ENCODE results near the gene MAP3K4. TPM values are rescaled to one million over a fixed set of nuclear protein-coding genes. Genes with fewer than 3 reads are reported as not detected.

The MAP3K4 gene
- total and polyA plus RNA-seq, 9 donors, result 17.3 to 29.1 (median 19.5) TPM

DNA sequence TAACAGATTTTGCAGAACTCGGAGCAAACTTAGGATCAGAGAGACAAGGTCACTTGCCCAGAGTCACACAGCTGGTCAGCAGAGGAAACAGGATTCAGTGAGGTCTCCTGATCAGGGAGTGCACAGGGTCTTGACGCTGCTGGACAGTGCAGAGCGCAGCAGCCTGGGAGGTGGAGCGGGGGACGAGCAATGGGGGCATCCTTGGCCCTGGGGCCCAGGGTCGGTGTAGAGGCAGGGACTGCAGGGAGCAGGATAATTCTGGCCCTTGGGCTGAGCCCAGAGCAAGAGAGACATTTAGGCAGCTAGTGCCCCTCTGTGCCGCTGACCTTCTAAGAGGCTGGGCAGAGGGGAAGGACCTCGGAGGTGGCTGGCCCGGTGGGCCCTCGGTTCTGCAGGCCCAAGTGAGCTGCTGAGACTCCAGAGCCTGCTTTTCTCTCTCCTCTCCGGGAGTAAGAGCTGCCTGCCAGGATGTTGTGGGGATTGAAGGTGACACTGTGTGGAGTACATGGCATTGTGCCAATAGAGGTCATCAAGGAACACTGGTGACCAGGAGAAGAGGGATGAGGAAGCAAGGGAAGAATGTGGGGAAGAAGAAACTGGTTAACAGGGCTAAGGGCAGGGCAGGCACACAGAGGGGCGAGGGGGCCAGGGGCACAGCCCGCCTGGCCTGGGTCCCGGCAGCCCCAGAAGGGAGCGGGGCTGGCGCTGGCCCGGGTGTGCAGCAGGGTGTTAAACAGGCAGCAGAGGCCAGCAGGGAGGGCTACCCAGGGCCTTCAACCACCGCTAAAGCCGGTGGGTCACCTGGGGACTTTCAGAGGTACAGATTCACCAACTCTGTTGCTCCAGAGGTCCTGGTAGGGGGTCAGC, 160.3 kb downstream of the MAP3K4 start:
- Histone ChIP-seq H3K27me3 (ENCODE audit: control insufficient read depth, insufficient read depth, low read length) (no peaks in the 10 kb centered on the region), H3K27ac (ENCODE audit: low read length) (no peak overlapping the region), H3K4me3 (ENCODE audit: low read length) (no peak overlapping the region), H3K36me3 (ENCODE audit: control insufficient read depth, insufficient read depth, low read length) (peaks cover 41% of the 10 kb centered on the region), H3K9me3 (replicated peaks; ENCODE audit: control insufficient read depth, low read depth, low read length) (no peaks in the 10 kb centered on the region), H3K4me1 (ENCODE audit: control insufficient read depth, insufficient read depth, low read length) (no peaks in the 10 kb centered on the region)
- 91% methylated on average over 17 of the region's 19 CpGs for WGBS (ENCODE audit: insufficient coverage)
- no peak for DNase-seq

DNA sequence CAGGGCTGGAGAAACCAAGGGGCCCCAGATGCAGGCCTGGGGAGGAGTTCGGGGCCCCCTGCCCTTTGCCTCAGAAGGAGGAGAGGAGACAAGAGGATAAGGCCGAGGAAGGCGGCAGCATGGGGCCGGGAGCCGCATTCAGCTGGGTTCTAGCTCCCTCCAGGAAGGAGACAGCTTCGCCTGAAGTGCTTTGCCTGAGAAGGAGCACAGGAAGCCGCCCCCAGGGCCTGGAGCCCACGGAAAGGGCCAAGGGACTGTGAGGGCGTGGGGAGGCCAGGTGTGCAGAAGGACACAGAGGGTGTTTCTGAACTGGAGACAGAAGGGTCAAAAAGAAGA, 160.9 kb downstream of the MAP3K4 start:
- DNase-seq, result no peak
- Histone ChIP-seq H3K4me3 (ENCODE audit: low read length) (no peak overlapping the region), H3K4me1 (ENCODE audit: control insufficient read depth, insufficient read depth, low read length) (no peaks in the 10 kb centered on the region), H3K9me3 (replicated peaks; ENCODE audit: control insufficient read depth, low read depth, low read length) (no peaks in the 10 kb centered on the region), H3K27me3 (ENCODE audit: control insufficient read depth, insufficient read depth, low read length) (no peaks in the 10 kb centered on the region), H3K36me3 (ENCODE audit: control insufficient read depth, insufficient read depth, low read length) (peaks cover 38% of the 10 kb centered on the region), H3K27ac (ENCODE audit: low read length) (no peak overlapping the region)
- WGBS (ENCODE audit: insufficient coverage), result 79% methylated on average over 9 of the region's 9 CpGs

DNA sequence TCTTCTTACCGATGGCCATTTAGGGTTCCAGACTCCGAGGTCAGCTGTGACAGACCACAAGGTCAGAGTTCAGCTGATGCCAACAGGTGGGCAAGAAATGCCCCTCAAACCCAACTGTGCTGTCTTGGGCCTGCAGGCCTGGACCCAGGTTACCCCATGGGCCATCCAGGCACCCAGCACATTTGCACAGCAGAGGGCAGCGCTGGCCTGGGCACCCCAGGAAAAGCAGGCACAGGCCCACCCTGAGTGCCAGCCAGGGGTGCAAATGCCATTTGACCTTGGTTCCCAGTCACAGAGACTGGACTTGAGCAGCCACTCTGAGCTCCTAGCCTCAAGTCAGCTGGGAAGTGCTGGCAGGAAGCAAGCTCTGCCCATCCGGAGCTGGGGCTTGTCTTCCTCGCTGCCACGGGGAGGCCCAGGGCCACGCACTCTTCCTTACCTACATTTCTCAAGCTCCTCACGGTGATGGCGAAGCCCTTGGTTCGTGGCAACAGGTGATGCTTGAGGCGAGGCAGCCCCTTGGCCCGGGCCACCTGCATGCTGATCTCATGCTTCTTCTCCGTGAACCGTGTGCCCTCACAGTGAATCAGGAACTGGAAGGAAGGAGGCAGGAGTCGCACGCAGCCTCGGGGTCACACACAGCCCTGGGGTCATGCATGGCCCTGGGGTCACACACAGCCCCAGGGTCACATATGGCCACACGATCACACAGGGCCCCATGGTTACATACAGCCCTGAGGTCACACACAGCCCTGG, 161.5 kb downstream of the MAP3K4 start:
- Histone ChIP-seq H3K27ac (ENCODE audit: low read length) (no peak overlapping the region), H3K36me3 (ENCODE audit: control insufficient read depth, insufficient read depth, low read length) (peaks cover 38% of the 10 kb centered on the region), H3K4me3 (ENCODE audit: low read length) (no peak overlapping the region), H3K27me3 (ENCODE audit: control insufficient read depth, insufficient read depth, low read length) (no peaks in the 10 kb centered on the region), H3K4me1 (ENCODE audit: control insufficient read depth, insufficient read depth, low read length) (no peaks in the 10 kb centered on the region), H3K9me3 (replicated peaks; ENCODE audit: control insufficient read depth, low read depth, low read length) (no peaks in the 10 kb centered on the region)
- DNase-seq, result no peak
- 95% methylated on average over 15 of the region's 18 CpGs for WGBS (ENCODE audit: insufficient coverage)

DNA sequence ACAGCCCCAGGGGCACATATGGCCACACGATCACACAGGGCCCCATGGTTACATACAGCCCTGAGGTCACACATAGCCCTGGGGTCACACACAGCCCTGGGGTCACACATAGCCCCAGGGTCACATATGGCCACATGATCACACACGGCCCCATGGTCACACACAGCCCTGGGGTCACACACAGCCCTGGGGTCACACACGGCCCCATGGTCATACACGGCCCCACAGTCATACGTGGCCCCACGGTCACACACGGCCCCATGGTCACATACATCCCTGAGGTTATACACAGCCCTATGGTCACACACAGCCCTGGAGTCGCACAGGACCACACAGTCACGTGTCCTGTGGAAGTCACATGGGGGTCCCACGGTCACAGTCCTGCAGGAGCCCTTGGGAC, 162.2 kb downstream of the MAP3K4 start:
- Histone ChIP-seq H3K4me3 (ENCODE audit: low read length) (no peak overlapping the region), H3K36me3 (ENCODE audit: control insufficient read depth, insufficient read depth, low read length) (peaks cover 37% of the 10 kb centered on the region), H3K27me3 (ENCODE audit: control insufficient read depth, insufficient read depth, low read length) (no peaks in the 10 kb centered on the region), H3K27ac (ENCODE audit: low read length) (no peak overlapping the region), H3K4me1 (ENCODE audit: control insufficient read depth, insufficient read depth, low read length) (no peaks in the 10 kb centered on the region), H3K9me3 (replicated peaks; ENCODE audit: control insufficient read depth, low read depth, low read length) (no peaks in the 10 kb centered on the region)
- no peak for DNase-seq
- WGBS (ENCODE audit: insufficient coverage), result 91% methylated on average over 10 of the region's 10 CpGs

DNA sequence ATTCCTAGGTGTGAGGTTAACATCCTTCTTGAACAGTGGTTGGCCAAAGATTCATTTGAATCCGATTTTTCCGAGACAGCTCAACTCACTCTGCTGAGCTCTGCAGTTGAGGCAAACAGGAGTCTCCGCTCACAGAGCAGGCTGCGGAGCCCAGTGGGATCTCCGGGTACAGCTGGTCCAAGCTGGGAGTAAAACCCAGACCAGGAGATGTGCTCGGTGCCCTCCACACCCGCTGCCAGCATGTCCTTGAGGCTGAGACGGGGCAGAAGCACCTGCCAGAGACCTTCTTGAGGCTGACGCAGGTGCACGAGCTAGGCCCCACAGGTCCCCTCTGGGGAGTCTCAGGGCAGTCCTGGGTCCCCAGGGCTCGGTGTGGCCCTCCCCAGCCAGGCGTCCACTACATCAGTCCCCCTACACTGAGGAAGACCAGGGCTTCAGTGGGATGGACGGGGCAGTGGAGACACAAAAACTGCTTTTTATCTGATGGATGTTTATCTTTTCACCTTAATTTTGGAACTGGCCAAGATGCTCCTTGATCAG, 163.3 kb downstream of the MAP3K4 start:
- Histone ChIP-seq H3K36me3 (ENCODE audit: control insufficient read depth, insufficient read depth, low read length) (peaks cover 39% of the 10 kb centered on the region), H3K4me1 (ENCODE audit: control insufficient read depth, insufficient read depth, low read length) (no peaks in the 10 kb centered on the region), H3K9me3 (replicated peaks; ENCODE audit: control insufficient read depth, low read depth, low read length) (no peaks in the 10 kb centered on the region), H3K27ac (ENCODE audit: low read length) (no peak overlapping the region), H3K4me3 (ENCODE audit: low read length) (no peak overlapping the region), H3K27me3 (ENCODE audit: control insufficient read depth, insufficient read depth, low read length) (no peaks in the 10 kb centered on the region)
- no peak for DNase-seq
- WGBS (ENCODE audit: insufficient coverage), result 90% methylated on average over 10 of the region's 13 CpGs

DNA sequence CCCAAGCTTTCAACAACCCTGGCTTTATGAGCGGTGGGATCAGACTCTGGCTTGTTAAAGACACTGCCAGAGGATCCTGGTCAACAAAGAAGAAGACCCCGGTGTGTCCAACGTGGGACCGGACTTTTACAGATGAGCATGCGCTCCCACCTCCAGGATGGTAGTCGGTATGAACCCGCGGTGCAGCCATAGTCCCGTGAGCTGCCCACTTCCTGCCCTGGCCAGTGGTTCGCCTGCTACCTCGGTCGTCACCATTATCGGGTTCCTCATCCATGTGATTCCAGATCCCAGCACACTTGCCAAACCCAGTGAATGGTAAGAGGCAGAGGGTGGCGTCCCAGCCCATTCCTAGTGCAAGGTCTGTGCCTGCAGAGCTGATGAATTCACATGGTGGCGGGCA, 169.6 kb downstream of the MAP3K4 start:
- Histone ChIP-seq H3K9me3 (replicated peaks; ENCODE audit: control insufficient read depth, low read depth, low read length) (no peaks in the 10 kb centered on the region), H3K36me3 (ENCODE audit: control insufficient read depth, insufficient read depth, low read length) (peaks cover 33% of the 10 kb centered on the region)
- WGBS (ENCODE audit: insufficient coverage), result 96% methylated on average over 14 of the region's 15 CpGs

DNA sequence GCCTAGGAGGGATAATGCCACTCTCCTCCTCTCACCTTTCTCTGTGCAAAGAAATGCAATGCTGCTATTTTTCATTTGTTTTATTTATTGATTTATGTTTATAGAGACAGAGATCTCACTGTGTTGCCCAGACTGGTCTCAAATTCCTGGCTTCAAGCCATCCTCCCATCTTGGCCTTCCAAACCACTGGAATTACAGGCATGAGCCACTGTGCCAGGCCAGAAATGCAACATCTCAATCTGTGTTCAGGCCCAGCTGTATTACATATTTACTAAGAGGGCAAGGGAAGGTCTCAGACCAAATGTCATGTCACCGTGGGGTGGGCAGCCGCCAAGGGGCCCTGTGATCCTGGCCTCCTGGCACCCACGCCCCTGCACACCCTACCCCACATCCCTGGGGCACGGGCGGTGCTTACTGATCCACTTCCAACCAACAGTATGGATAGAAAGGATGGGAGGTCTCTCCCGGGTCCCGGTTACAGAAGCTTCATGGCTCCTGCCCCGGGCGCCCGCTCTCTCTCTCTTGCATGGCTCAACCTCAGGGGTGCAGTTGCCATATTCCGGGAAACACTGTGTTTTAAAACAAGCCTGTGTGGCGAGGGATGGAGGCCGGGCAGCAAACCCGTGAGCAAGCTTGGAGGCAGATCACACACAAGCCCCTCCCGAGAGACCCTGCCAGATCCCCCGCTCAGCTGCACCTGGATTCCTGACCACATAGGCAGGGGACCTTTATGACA, 170.5 kb downstream of the MAP3K4 start:
- Histone ChIP-seq H3K4me1 (ENCODE audit: control insufficient read depth, insufficient read depth, low read length) (peaks cover 21% of the 10 kb centered on the region), H3K27ac (ENCODE audit: low read length) (no peak overlapping the region), H3K36me3 (ENCODE audit: control insufficient read depth, insufficient read depth, low read length) (peaks cover 33% of the 10 kb centered on the region), H3K4me3 (ENCODE audit: low read length) (no peak overlapping the region), H3K9me3 (replicated peaks; ENCODE audit: control insufficient read depth, low read depth, low read length) (no peaks in the 10 kb centered on the region), H3K27me3 (ENCODE audit: control insufficient read depth, insufficient read depth, low read length) (no peaks in the 10 kb centered on the region)
- peak; percentile 23 for DNase-seq
- WGBS (ENCODE audit: insufficient coverage), result 90% methylated on average over 11 of the region's 16 CpGs

More for the DNA sequence above, 169.6 kb downstream of the MAP3K4 start:
- peaks cover 21% of the 10 kb centered on the region for H3K4me1 ChIP-seq (ENCODE audit: control insufficient read depth, insufficient read depth, low read length)
- no peak for DNase-seq
- no peaks in the 10 kb centered on the region for H3K27me3 ChIP-seq (ENCODE audit: control insufficient read depth, insufficient read depth, low read length)
- no peak overlapping the region for H3K4me3 ChIP-seq (ENCODE audit: low read length)
- H3K27ac ChIP-seq (ENCODE audit: low read length), result no peak overlapping the region

DNA sequence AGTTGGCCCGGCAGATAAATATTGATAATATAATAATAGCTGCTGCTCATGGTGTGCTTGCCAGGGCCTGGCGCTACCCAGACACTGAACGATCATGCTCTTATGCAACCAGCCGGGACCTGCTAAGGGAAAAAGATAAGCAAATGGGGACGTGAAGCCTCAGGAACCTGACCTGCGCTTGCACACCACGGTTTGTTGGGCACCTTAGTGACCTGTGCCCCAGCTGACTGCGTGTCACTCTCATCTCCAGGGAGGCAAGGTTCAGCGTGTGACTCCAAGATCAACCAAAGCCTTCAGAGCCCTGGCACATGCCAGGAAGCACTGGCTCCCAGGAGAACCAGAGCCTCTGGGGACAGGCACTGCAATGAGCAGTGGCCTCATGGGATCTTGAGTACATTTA, 171.2 kb downstream of the MAP3K4 start:
- no peaks in the 10 kb centered on the region for H3K9me3 ChIP-seq (replicated peaks; ENCODE audit: control insufficient read depth, low read depth, low read length)
- H3K4me1 ChIP-seq (ENCODE audit: control insufficient read depth, insufficient read depth, low read length), result peaks cover 21% of the 10 kb centered on the region
- H3K27me3 ChIP-seq (ENCODE audit: control insufficient read depth, insufficient read depth, low read length), result no peaks in the 10 kb centered on the region
- H3K27ac ChIP-seq (ENCODE audit: low read length), result no peak overlapping the region
- WGBS (ENCODE audit: insufficient coverage), result 91% methylated on average over 8 of the region's 9 CpGs
- no peak overlapping the region for H3K4me3 ChIP-seq (ENCODE audit: low read length)
- peaks cover 33% of the 10 kb centered on the region for H3K36me3 ChIP-seq (ENCODE audit: control insufficient read depth, insufficient read depth, low read length)
- DNase-seq, result no peak

DNA sequence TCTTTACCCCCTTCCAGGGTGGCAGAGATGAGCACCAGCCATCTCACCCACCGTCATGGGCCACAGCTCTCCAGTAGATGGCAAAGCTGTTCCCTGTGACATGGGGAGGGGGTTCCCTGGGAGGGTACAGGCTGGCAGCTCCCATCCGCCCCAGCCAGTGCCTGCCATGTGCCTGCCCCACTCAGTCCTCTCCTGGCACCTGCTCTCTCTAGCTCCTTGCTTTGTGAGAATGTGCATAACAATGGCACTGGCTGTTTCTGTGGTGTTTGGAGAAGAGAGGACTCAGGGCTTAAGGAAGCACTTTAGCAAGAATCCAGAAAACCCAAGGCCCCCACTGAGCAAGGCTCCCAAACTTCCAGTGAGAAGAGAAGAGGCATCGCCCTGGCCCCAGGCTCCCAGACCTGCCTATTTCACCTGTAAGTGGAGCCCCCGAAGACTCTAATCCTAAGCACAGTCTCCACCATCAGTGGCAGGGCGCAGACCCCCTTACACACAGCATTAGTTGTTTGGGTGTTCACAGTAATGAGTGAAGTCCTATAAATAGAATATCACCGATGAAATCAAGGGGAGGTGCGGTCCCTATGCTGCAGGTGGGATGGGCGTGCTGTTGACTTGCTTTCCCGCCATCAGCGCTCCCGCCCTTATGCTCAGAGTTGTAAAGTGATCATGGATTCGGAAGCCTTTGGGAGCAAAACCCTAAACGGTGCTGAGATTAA, 172.1 kb downstream of the MAP3K4 start:
- peaks cover 25% of the 10 kb centered on the region for H3K4me1 ChIP-seq (ENCODE audit: control insufficient read depth, insufficient read depth, low read length)
- H3K9me3 ChIP-seq (replicated peaks; ENCODE audit: control insufficient read depth, low read depth, low read length), result no peaks in the 10 kb centered on the region
- H3K36me3 ChIP-seq (ENCODE audit: control insufficient read depth, insufficient read depth, low read length), result peaks cover 29% of the 10 kb centered on the region
- no peak for DNase-seq
- H3K27ac ChIP-seq (ENCODE audit: low read length), result no peak overlapping the region
- no peak overlapping the region for H3K4me3 ChIP-seq (ENCODE audit: low read length)
- WGBS (ENCODE audit: insufficient coverage), result 97% methylated on average over 8 of the region's 13 CpGs
- no peaks in the 10 kb centered on the region for H3K27me3 ChIP-seq (ENCODE audit: control insufficient read depth, insufficient read depth, low read length)
